H1 (cell line): ENCODE measurements around the gene MOK. TPM values are rescaled to one million over a fixed set of nuclear protein-coding genes. Genes with fewer than 3 reads are reported as not detected.

ENCODE experiments used
- CTCF ChIA-PET: fragments of 300-600 bp; sonication (Branson Sonifier 250); formaldehyde crosslinking; loops from one replicate; lab custom pipeline; 2021; ENCODE audit not compliant: partially characterized antibody; lab: Charles Lee
- POLR2A ChIA-PET: fragments of 300-600 bp; sonication (Branson Sonifier 250); formaldehyde crosslinking; loops from one replicate; lab custom pipeline; 2021; ENCODE audit warnings: inconsistent platforms; ENCODE audit not compliant: partially characterized antibody; lab: Charles Lee
- DNase-seq, 2 experiments: peaks; one replicate each; pipeline versions ENCODE4 v3.0.0 to v3.0.0-alpha.2; 2010 to 2022; ENCODE audit warnings: low spot score in 2 of 2, low read depth in 1 of 2, mixed read lengths in 1 of 2
- FAIRE-seq: peaks from 2 replicates; lab custom pipeline; 2011; peaks lifted over from hg19 to GRCh38; lab: Jason Lieb, UNC
- H2AFZ ChIP-seq: 2 replicates; pipeline ENCODE4 v1.8.1; 2012; ENCODE audit warnings: low read length, inconsistent platforms
- H2AK5ac ChIP-seq: 2 replicates; pipeline ENCODE4 v1.6.1; 2013; ENCODE audit warnings: low read depth, low read length
- H2BK120ac ChIP-seq: replicated peaks from 2 replicates; pipeline ENCODE3; 2013; ENCODE audit warnings: low read depth, low read length, inconsistent platforms
- H2BK12ac ChIP-seq: 2 replicates; pipeline ENCODE4 v1.6.1; 2013; ENCODE audit warnings: low read depth, low read length
- H2BK15ac ChIP-seq: 2 replicates; pipeline ENCODE4 v1.6.1; 2013; ENCODE audit warnings: low read length
- H2BK20ac ChIP-seq: 2 replicates; pipeline ENCODE4 v1.6.1; 2013; ENCODE audit warnings: low read length
- H2BK5ac ChIP-seq: 2 replicates; pipeline ENCODE4 v1.6.1; 2013; ENCODE audit warnings: low read depth, low read length
- H3K14ac ChIP-seq: 2 replicates; pipeline ENCODE4 v1.6.1; 2013; ENCODE audit warnings: inconsistent platforms; ENCODE audit not compliant: insufficient read length
- H3K18ac ChIP-seq: 2 replicates; pipeline ENCODE4 v1.6.1; 2013; ENCODE audit warnings: low read length; ENCODE audit errors: extremely low read depth
- H3K23ac ChIP-seq: 2 replicates; pipeline ENCODE4 v1.6.1; 2013; ENCODE audit warnings: inconsistent platforms; ENCODE audit not compliant: insufficient read length
- H3K23me2 ChIP-seq: 2 replicates; pipeline ENCODE4 v1.6.1; 2013; ENCODE audit warnings: low read depth, low read length
- H3K27ac ChIP-seq: 2 replicates; pipeline ENCODE4 v1.6.1; 2011; ENCODE audit warnings: low read depth, low read length, inconsistent platforms
- H3K27me3 ChIP-seq, 4 experiments: replicated peaks in 1 of 4; 1 replicate in 1 of 4; 2 replicates in 3 of 4; pipeline versions ENCODE4 v1.6.1 to v1.8.1; 2011 to 2013; ENCODE audit warnings: low read length in 3 of 4, mild to moderate bottlenecking in 3 of 4, inconsistent platforms in 2 of 4, mixed read lengths in 2 of 4, moderate library complexity in 1 of 4; ENCODE audit not compliant: control insufficient read depth in 3 of 4, insufficient read depth in 3 of 4; ENCODE audit errors: extremely low read depth in 1 of 4
- H3K36me3 ChIP-seq, 4 experiments: 2 replicates each; pipeline versions ENCODE4 v1.6.1 to v1.8.1; 2011 to 2013; ENCODE audit warnings: mild to moderate bottlenecking in 4 of 4, low read length in 3 of 4, moderate library complexity in 2 of 4, control low read depth in 1 of 4, inconsistent platforms in 1 of 4; ENCODE audit not compliant: insufficient read depth in 4 of 4, control insufficient read depth in 2 of 4
- H3K4ac ChIP-seq: replicated peaks from 2 replicates; pipeline ENCODE3; 2013; ENCODE audit warnings: low read length, low read depth, mixed read lengths, inconsistent platforms; ENCODE audit not compliant: insufficient read length
- H3K4me1 ChIP-seq, 4 experiments: replicated peaks in 1 of 4; 1 replicate in 1 of 4; 2 replicates in 3 of 4; pipeline versions ENCODE4 v1.6.1 to v1.8.1; 2011 to 2013; ENCODE audit warnings: low read length in 3 of 4, inconsistent platforms in 2 of 4, mixed read lengths in 1 of 4; ENCODE audit not compliant: insufficient read depth in 4 of 4, control insufficient read depth in 3 of 4
- H3K4me2 ChIP-seq, 2 experiments: 2 replicates each; pipeline versions ENCODE4 v1.6.1 to v1.8.1; 2011 to 2013; ENCODE audit warnings: low read depth in 2 of 2, low read length in 2 of 2, control low read depth in 1 of 2, inconsistent platforms in 1 of 2, mild to moderate bottlenecking in 1 of 2; ENCODE audit not compliant: insufficient read depth in 1 of 2
- H3K4me3 ChIP-seq, 4 experiments: fragments of 200-600, 300-600 bp in 1 of 4; sonication (generic), shearing (Covaris generic), sonication (Bioruptor Twin) in 1 of 4; 2 replicates each; pipeline versions ENCODE4 v1.5.1 to v1.8.1; 2011 to 2016; ENCODE audit warnings: low read length in 4 of 4, low read depth in 3 of 4, control low read depth in 2 of 4, inconsistent platforms in 2 of 4, mild to moderate bottlenecking in 2 of 4, mixed read lengths in 1 of 4, moderate library complexity in 1 of 4; ENCODE audit not compliant: insufficient read depth in 2 of 4; ENCODE audit errors: extremely low read depth in 1 of 4
- H3K56ac ChIP-seq: replicated peaks from 2 replicates; pipeline ENCODE3; 2013; ENCODE audit warnings: low read depth, mild to moderate bottlenecking, mixed read lengths, low read length, inconsistent platforms; ENCODE audit not compliant: insufficient read length
- H3K79me1 ChIP-seq: 2 replicates; pipeline ENCODE4 v1.6.1; 2013; ENCODE audit warnings: low read depth, low read length, control low read depth
- H3K79me2 ChIP-seq, 2 experiments: 2 replicates each; pipeline versions ENCODE4 v1.6.1 to v1.8.1; 2012 to 2013; ENCODE audit warnings: low read length in 2 of 2, mild to moderate bottlenecking in 2 of 2, inconsistent platforms in 1 of 2; ENCODE audit not compliant: insufficient read depth in 2 of 2, control insufficient read depth in 1 of 2
- H3K9ac ChIP-seq, 4 experiments: replicated peaks in 1 of 4; 1 replicate in 1 of 4; 2 replicates in 3 of 4; pipeline versions ENCODE4 v1.6.1 to v1.8.1; 2011 to 2013; ENCODE audit warnings: low read depth in 3 of 4, low read length in 3 of 4, control low read depth in 2 of 4, mild to moderate bottlenecking in 2 of 4, moderate library complexity in 2 of 4, inconsistent platforms in 1 of 4; ENCODE audit errors: extremely low read depth in 1 of 4
- H3K9me3 ChIP-seq, 2 experiments: 2 replicates each; pipeline versions ENCODE4 v1.6.1 to v1.8.1; 2012 to 2013; ENCODE audit warnings: mild to moderate bottlenecking in 2 of 2, moderate library complexity in 2 of 2, control low read depth in 1 of 2, inconsistent platforms in 1 of 2, low read depth in 1 of 2, low read length in 1 of 2, mixed read lengths in 1 of 2; ENCODE audit not compliant: insufficient read depth in 2 of 2
- H4K20me1 ChIP-seq, 2 experiments: replicated peaks in 1 of 2; 2 replicates each; pipeline versions ENCODE3 to v1.8.1; 2011 to 2013; ENCODE audit warnings: inconsistent platforms in 2 of 2, low read length in 2 of 2, mild to moderate bottlenecking in 1 of 2; ENCODE audit not compliant: insufficient read depth in 2 of 2, control insufficient read depth in 1 of 2
- H4K5ac ChIP-seq: 2 replicates; pipeline ENCODE4 v1.6.1; 2013; ENCODE audit warnings: low read length, low read depth, mixed read lengths, inconsistent platforms; ENCODE audit not compliant: insufficient read length
- H4K8ac ChIP-seq: 2 replicates; pipeline ENCODE4 v1.8.0; 2013; ENCODE audit warnings: mild to moderate bottlenecking, moderate library complexity, low read length, inconsistent platforms; ENCODE audit not compliant: insufficient read depth; ENCODE audit errors: extremely low read depth
- H4K91ac ChIP-seq: replicated peaks from 2 replicates; pipeline ENCODE3; 2013; ENCODE audit warnings: low read length, mixed read lengths, inconsistent platforms; ENCODE audit not compliant: insufficient read length
- ASH2L ChIP-seq: fragments of 200-600, 300-600 bp; sonication (generic); IDR thresholded peaks from one replicate; pipeline ENCODE4 v1.7.1; 2017; ENCODE audit warnings: low read length
- BCL11A ChIP-seq, 2 experiments: IDR thresholded peaks; one replicate each; pipeline ENCODE4 v1.6.1; 2011; ENCODE audit warnings: low read depth in 2 of 2, low read length in 2 of 2, mild to moderate bottlenecking in 2 of 2
- CREB1 ChIP-seq: IDR thresholded peaks from 2 replicates; pipeline ENCODE4 v1.6.1; 2012; ENCODE audit warnings: inconsistent platforms
- CTBP2 ChIP-seq: IDR thresholded peaks from 2 replicates; pipeline ENCODE4 v1.7.0; 2011; ENCODE audit warnings: borderline replicate concordance, mild to moderate bottlenecking, moderate library complexity, mixed read lengths, low read length; ENCODE audit not compliant: insufficient read depth, insufficient read length
- EP300 ChIP-seq, 2 experiments: IDR thresholded peaks; 1 replicate in 1 of 2; 2 replicates in 1 of 2; pipeline ENCODE4 v1.6.1; 2011 to 2012; ENCODE audit warnings: low read depth in 2 of 2, low read length in 2 of 2, mild to moderate bottlenecking in 2 of 2, borderline replicate concordance in 1 of 2, inconsistent platforms in 1 of 2, moderate library complexity in 1 of 2
- HDAC6 ChIP-seq: IDR thresholded peaks from one replicate; pipeline ENCODE4 v1.7.1; 2012; ENCODE audit warnings: low read depth, mild to moderate bottlenecking, inconsistent platforms, low read length, moderate library complexity
- MAFK ChIP-seq: IDR thresholded peaks from 2 replicates; pipeline ENCODE4 v1.6.1; 2012; ENCODE audit warnings: low read depth, mild to moderate bottlenecking, improper control_type of control experiment, low read length
- NANOG ChIP-seq: IDR thresholded peaks from 2 replicates; pipeline ENCODE4 v1.6.1; 2011; ENCODE audit warnings: low read length, low read depth, mild to moderate bottlenecking, inconsistent platforms; ENCODE audit not compliant: insufficient read depth, poor library complexity, severe bottlenecking
- POLR2A ChIP-seq, 2 experiments: IDR thresholded peaks; 1 replicate in 1 of 2; 2 replicates in 1 of 2; pipeline ENCODE4 v1.6.1; 2011; ENCODE audit warnings: low read depth in 2 of 2, low read length in 2 of 2, mild to moderate bottlenecking in 2 of 2; ENCODE audit errors: control extremely low read depth in 1 of 2
- SP4 ChIP-seq: IDR thresholded peaks from 2 replicates; pipeline ENCODE4 v1.6.1; 2012; ENCODE audit warnings: low read length, inconsistent platforms
- TAF1 ChIP-seq: IDR thresholded peaks from 2 replicates; pipeline ENCODE4 v1.6.1; 2011; ENCODE audit warnings: mild to moderate bottlenecking, low read depth, low read length
- WGBS, 2 experiments: shearing (Covaris generic) in 1 of 2; methylation state at CpG; one replicate each; pipeline versions ENCODE4 v1.1.6 to v1.1.7; 2013 to 2015; ENCODE audit warnings: low lambda C conversion rate in 2 of 2, mixed read lengths in 2 of 2, inconsistent platforms in 1 of 2, low coverage in 1 of 2, missing lambda C conversion rate in 1 of 2; ENCODE audit not compliant: insufficient replicate concordance in 2 of 2, insufficient coverage in 1 of 2, insufficient read length in 1 of 2; ENCODE audit errors: extremely low coverage in 1 of 2, missing lambda C conversion rate in 1 of 2; 5-methylcytosine and 5-hydroxymethylcytosine counted together
- polyA plus RNA-seq, 7 experiments: library from polyadenylated mRNA; depleted of rRNA in 3 of 7; stranded (reverse) in 5 of 7; unstranded in 2 of 7; fragments of >200 nt in 5 of 7; fragments of 200-250 nt in 2 of 7; gene quantifications; 1 replicate in 5 of 7; 2 replicates in 1 of 7; 4 replicates in 1 of 7; pipeline versions ENCODE4 v1.2.1 to v1.2.3, GENCODE V29; 2011 to 2013; ENCODE audit warnings: missing spikeins in 2 of 7, mixed read lengths in 2 of 7
- total RNA-seq: library from RNA; stranded (reverse); fragmentation: NEBNext Ultra II Directional; extraction: Animal tissue kit (Norgen Biotek cat#: 25700); gene quantifications from 2 replicates; pipeline ENCODE4 v1.2.1, GENCODE V29; 2021
- TF ChIP-seq, protein P1 (sequence below): IDR thresholded peaks from 2 replicates; pipeline ENCODE4 v1.6.1; 2011; ENCODE audit warnings: low read length, improper control_type of control experiment

Gene MOK
- total and polyA plus RNA-seq, 2 of the 8 experiments (the other 6 are each of a cell fraction or from before 2014, with no cell fraction given): 2.1 to 2.5 TPM

- H3K14ac ChIP-seq: no peak overlapping the region
- H3K27ac ChIP-seq: no peak overlapping the region
- no peak overlapping the region for H4K8ac ChIP-seq
- 96% methylated on average over 18 of the region's 33 CpGs; no CpG with 5 or more reads in 1 of the 2 experiments for WGBS, 2 experiments
- no peak overlapping the region for H2BK15ac ChIP-seq
- no peaks in the 10 kb centered on the region for H4K20me1 ChIP-seq
- H4K91ac ChIP-seq: no peak overlapping the region
- no peak overlapping the region for H3K4me3 ChIP-seq
- no peak overlapping the region for H2AFZ ChIP-seq
- no peak overlapping the region for H3K9ac ChIP-seq
- no peak overlapping the region for H3K23ac ChIP-seq
- H2AK5ac ChIP-seq: no peak overlapping the region
- FAIRE-seq: no peak
- CTCF ChIA-PET: interaction anchor here (1.1 to 1.3 kb wide), 2 partner anchors 11 to 201 kb away, joined by 3 to 5 read pairs; no protein-coding TSS in a partner anchor
- H4K5ac ChIP-seq: no peak overlapping the region
- no peak overlapping the region for H3K18ac ChIP-seq
- POLR2A ChIA-PET: interaction anchor here (0.6 to 0.8 kb wide), 2 partner anchors 17 to 197 kb away, joined by 3 to 4 read pairs; no protein-coding TSS in a partner anchor
- no peaks in the 10 kb centered on the region for H3K23me2 ChIP-seq
- H3K4ac ChIP-seq: no peak overlapping the region
- H3K36me3 ChIP-seq: no peaks in the 10 kb centered on the region
- DNase-seq: no peak
- no peak overlapping the region for H3K56ac ChIP-seq
- no peak overlapping the region for H3K4me2 ChIP-seq
- no peak overlapping the region for H2BK120ac ChIP-seq
- H3K9me3 ChIP-seq: peaks cover 3 to 8% of the 10 kb centered on the region in 2 experiments; a peak in 2 of 4 replicates
- no peak overlapping the region for H2BK12ac ChIP-seq
- H3K79me2 ChIP-seq: no peaks in the 10 kb centered on the region
- H3K4me1 ChIP-seq: no peaks in the 10 kb centered on the region
- H3K79me1 ChIP-seq: no peaks in the 10 kb centered on the region
- H3K27me3 ChIP-seq: no peaks in the 10 kb centered on the region
- no peak overlapping the region for H2BK5ac ChIP-seq
- no peak overlapping the region for H2BK20ac ChIP-seq
- TF ChIP-seq, protein P1, sequence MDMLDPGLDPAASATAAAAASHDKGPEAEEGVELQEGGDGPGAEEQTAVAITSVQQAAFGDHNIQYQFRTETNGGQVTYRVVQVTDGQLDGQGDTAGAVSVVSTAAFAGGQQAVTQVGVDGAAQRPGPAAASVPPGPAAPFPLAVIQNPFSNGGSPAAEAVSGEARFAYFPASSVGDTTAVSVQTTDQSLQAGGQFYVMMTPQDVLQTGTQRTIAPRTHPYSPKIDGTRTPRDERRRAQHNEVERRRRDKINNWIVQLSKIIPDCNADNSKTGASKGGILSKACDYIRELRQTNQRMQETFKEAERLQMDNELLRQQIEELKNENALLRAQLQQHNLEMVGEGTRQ: no peak
- TF ChIP-seq CREB1 (no peak), EP300 (IDR thresholded peaks at IDR 0.05; ENCODE audit: borderline replicate concordance in 1 of 2, low read depth in 2 of 2, low read length in 2 of 2) (no peak), MAFK (no peak), SP4 (no peak), HDAC6 (no peak), POLR2A (IDR thresholded peaks at IDR 0.05; ENCODE audit: control extremely low read depth in 1 of 2, low read depth in 2 of 2, low read length in 2 of 2) (no peak), CTBP2 (no peak), ASH2L (no peak), NANOG (no peak), BCL11A (IDR thresholded peaks at IDR 0.05; ENCODE audit: low read depth in 2 of 2, low read length in 2 of 2) (no peak), TAF1 (no peak)
Measured at GRCh38 chr14:102297436-102298170, 7.4 kb downstream of the MOK start.
